NCI-H2196 treated with DMSO at 0.1 percent for 48 hours (cell line): ENCODE results near the gene TRIM37.
"Not testable (repeated sequence)": the region's sequence is repeated elsewhere in the genome, so short reads cannot be mapped to it uniquely, and the experiment has no call there.

ENCODE experiments used
- DNase-seq: peaks from one replicate; lab custom pipeline; 2025; ENCODE audit not compliant: unreplicated experiment; lab: John Stamatoyannopoulos, UW

TRIM37 gene, protein sequence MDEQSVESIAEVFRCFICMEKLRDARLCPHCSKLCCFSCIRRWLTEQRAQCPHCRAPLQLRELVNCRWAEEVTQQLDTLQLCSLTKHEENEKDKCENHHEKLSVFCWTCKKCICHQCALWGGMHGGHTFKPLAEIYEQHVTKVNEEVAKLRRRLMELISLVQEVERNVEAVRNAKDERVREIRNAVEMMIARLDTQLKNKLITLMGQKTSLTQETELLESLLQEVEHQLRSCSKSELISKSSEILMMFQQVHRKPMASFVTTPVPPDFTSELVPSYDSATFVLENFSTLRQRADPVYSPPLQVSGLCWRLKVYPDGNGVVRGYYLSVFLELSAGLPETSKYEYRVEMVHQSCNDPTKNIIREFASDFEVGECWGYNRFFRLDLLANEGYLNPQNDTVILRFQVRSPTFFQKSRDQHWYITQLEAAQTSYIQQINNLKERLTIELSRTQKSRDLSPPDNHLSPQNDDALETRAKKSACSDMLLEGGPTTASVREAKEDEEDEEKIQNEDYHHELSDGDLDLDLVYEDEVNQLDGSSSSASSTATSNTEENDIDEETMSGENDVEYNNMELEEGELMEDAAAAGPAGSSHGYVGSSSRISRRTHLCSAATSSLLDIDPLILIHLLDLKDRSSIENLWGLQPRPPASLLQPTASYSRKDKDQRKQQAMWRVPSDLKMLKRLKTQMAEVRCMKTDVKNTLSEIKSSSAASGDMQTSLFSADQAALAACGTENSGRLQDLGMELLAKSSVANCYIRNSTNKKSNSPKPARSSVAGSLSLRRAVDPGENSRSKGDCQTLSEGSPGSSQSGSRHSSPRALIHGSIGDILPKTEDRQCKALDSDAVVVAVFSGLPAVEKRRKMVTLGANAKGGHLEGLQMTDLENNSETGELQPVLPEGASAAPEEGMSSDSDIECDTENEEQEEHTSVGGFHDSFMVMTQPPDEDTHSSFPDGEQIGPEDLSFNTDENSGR

DNA sequence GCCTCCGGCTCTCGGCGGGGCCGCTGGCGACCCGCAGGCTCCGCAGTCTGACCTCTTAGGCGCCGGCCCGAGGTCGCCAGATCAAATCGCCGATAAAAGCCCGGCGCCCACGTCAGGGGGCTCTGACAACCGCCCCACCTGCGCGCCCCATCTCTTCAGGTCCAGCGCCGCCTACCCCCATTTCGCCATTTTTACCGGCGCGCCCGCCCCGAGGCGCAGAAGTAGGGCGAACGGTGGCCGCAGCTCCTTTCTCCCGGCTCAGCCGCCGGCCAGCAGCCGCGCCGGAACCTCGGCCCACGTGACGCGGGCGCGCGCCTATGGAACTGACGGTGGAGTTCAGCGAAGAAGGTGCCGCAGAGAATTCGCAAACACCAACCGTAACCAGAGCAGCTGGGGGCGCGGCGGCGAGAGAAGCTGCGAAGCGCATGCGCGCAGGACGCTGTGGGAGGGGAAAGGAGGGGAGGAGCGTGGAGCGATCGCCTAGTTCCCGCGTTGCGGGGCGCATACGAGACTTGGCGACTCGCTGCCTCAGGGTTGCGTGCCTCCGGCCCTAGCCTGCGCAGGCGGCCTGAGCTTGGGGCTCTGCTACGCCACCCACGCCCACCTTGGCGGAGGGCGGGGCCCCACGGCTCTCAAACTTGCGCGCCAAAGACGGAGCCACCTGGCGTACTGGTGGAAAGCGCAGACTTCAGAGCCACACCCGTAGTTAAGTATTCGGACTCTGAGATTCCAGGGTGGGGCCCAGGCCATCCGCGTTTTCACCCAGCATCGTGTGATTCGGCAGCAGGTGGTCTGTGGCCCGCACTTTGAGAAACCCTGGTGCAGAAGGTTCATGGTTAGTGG, at the start of gene TRIM37:
Gene TRIM37 (minus strand): TSS at position 418 of the 843 bp plus-strand sequence. CDS start 419 bp downstream, outside the sequence.
- DNase-seq: peak; percentile 97

- DNase-seq: peak; percentile 100
These were observed 48.9 kb upstream of the TRIM37 start, which contains the start of gene PRR11 for GRCh38 chr17:59155439-59156177. Gene PRR11, plus strand, starts transcription at chr17:59155746. Its CDS starts 14,007 bp downstream, at chr17:59169753.

GRCh38 chr17:59154721-59155438, 48.2 kb upstream of the TRIM37 start, which contains the start of gene SKA2:
Gene SKA2, minus strand, starts transcription at chr17:59155186. Its CDS starts 23 bp downstream, at chr17:59155163.
- DNase-seq: peak; percentile 100

GRCh38 chr17:59154292-59154720, 47.6 kb upstream of the TRIM37 start:
- DNase-seq: no peak

DNA sequence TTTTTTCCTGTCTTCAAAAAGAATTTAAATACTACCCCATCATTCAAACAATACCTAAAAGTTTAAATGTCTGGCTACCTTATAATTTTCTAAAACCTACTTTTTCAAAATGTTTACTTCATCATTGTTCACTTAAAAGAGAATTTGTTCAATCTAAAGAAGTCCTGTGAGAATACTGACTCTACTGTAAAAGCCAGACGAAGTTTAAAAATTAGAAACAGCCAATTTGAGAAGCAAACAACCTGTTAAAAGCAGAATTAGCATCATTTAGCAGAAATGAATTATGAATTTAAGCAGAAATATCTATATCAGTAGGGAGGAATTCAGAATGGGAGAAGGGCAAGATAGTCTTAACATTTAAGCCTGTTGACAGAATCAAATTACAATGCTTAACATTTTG, 46.2 kb upstream of the TRIM37 start:
- DNase-seq: no peak

GRCh38 chr17:59151591-59151990, 44.9 kb upstream of the TRIM37 start:
- DNase-seq: no peak

- DNase-seq: no peak
These were observed 44.3 kb upstream of the TRIM37 start for GRCh38 chr17:59151006-59151405.

GRCh38 chr17:59149841-59150511, 43.3 kb upstream of the TRIM37 start:
- no peak for DNase-seq

DNA sequence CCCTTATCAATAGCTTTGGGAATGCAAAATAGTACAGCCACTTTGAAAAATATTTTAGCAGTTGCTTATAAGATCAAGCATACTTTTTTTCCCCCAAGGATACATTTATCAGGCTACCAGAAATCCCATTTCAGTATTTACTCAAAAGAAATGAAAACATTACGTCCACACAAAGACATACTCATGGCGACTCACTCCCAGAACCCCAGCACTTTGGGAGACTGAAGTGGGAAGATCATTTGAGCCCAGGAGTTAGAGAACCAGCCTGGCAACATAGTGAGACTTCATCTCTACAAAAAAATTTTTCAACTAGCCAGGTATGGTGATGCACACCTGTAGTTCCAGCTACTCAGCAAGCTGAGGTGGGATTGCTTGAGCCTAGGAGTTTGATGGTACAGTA, 42.4 kb upstream of the TRIM37 start:
- no peak for DNase-seq

DNA sequence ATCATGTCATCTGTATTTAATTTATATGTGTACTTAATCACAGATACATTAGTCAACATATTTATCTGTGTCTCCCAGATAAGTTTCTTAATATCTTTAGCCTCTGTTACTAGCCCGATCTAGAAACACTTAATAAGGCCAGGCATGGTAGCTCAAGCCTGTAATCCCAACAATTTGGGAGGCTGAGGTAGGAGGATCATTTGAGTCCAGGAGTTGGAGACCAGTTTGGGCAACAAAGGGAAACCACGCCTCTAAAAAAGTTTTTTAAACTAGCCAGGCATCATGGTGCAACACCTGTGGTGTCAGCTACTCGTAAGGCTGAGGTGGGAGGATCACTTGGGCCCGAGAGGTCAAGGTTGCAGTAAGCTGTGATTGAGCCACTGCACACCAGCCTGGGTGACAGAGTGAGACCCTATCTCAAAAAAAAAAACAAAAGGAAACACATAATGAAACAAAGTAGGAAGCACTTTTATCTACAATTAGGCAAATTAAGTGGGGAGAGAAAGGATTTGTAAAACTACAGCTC, 39.0 kb upstream of the TRIM37 start:
- DNase-seq: no peak

DNA sequence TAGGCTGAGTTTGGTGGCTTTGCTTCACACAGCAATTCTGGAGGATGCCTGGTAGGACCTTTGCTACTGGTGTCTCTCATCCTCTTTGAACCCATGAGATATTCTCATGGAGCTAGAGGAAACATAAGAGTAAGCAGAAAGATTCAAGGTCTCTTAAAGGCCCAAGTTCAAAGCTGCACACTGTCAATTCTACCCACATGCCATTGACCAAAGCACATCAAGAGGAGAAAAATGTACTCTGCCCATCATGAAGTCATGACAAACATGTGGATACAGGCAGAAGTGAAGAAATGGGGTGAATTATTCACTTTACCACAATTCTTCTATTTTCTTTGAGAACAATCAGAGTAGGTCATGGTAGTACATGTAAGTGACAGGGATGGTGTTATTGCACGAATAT, 35.2 kb upstream of the TRIM37 start:
- no peak for DNase-seq

GRCh38 chr17:59139939-59140338, 33.3 kb upstream of the TRIM37 start:
- no peak for DNase-seq

DNA sequence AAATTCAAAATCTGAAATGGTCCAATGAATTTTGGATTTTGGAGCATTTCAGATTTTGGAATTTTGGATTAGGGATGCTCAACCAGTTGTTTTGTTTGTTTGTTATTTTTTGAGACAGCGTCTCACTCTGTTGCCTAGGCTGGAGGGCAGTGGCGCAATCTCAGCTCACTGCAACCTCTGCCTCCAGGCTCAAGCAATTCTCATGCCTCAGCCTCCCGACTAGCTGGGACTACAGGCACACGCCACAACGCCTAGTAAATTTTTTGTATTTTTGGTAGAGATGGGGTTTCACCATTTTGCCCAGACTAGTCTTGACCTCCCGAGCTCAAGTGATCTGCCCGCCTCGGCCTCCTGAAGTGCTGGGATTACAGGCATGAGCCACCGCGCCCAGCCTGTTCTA, 31.7 kb upstream of the TRIM37 start:
- not testable (repeated sequence) for DNase-seq

GRCh38 chr17:59131131-59131530, 24.5 kb upstream of the TRIM37 start:
- no peak for DNase-seq

- DNase-seq: no peak
These were observed 23.1 kb upstream of the TRIM37 start for GRCh38 chr17:59129814-59130213.

DNA sequence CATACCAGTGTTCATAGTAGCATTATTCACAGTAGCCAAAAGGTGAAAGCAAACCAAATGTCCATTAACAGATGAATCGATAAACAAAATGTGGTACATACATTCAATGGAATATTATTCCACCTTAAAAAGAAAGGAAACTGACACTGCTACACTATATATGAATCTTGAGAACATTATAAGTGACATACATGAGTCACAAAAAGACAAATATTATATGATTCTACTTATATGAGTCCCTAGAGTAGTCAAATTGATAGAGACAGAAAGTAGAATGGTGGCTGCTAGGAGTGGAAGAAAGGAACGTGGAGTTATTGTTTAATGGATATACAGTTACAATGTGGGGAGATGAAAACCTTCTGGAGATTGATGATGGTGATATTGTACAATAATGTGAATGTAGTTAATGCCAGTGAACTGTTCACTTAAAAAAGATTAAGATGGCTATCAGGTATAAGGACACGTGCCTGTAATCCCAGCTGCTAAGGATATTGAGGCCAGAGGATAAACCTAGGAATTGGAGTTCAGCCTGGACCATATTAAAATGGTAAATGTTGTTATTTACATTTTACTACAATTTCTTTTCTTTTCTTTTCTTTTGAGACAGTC, 20.2 kb upstream of the TRIM37 start:
- no peak for DNase-seq

GRCh38 chr17:59124665-59125064, 18.0 kb upstream of the TRIM37 start:
- DNase-seq: no peak

DNA sequence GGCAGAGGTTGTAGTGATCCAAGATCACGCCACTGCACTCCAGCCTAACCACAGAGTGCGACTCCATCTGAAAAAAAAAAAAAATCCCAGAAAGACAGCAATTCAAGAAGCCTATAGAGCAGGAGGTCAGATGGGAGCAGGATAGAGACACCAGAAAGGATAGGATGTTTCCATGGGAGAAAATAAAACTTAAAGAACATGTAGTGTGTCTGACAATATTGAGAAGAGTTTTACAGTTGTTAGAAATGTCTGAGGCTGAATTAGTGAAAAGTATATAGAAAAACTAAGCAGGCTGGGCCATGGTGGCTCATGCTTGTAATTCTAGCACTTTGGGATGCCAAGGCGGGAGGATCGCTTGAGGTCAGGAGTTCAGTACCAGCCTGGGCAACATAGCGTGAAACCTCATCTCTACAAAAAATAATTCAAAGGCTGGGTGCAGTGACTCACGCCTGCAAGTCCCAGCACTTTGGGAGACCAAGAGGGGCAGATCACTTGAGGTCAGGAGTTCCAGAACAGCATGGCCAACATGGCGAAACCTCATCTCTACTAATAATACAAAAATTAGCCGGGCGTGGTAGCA, 15.3 kb upstream of the TRIM37 start:
- DNase-seq: no peak
